Measurements from ENCODE around the gene FTO.

- TF ChIP-seq CTCF (IDR thresholded peaks at IDR 0.05) (no peak), POLR2A (IDR thresholded peaks at IDR 0.05) (no peak)
Measured at GRCh38 chr16:53821957-53822625, 118.1 kb downstream of the FTO start.
